ENCODE results near the gene ADGRV1. TPM values are rescaled to one million over a fixed set of nuclear protein-coding genes. Genes with fewer than 3 reads are reported as not detected.

The ADGRV1 gene
- total and polyA plus RNA-seq, 2 donors (not counting 3 experiments of a cell fraction or from before 2014, with no cell fraction given), result 0.11 to 0.55 TPM

GRCh38 chr5:91206734-91207133, 648.1 kb downstream of the ADGRV1 start:
- Histone ChIP-seq H3K36me3 (ENCODE audit: control insufficient read depth in 2 of 2, extremely low read depth in 1 of 2, insufficient read depth in 2 of 2, low read length in 2 of 2) (no peaks in the 10 kb centered on the region), H3K4me3 (replicated peaks in 1 of 3; ENCODE audit: insufficient read depth in 1 of 3, low read depth in 1 of 3, low read length in 3 of 3) (no peak overlapping the region), H3K27ac (ENCODE audit: insufficient read depth, low read depth, low read length) (no peak overlapping the region), H4K20me1 (replicated peaks; ENCODE audit: control insufficient read depth, extremely low read depth, insufficient read depth, low read length) (no peaks in the 10 kb centered on the region), H3K4me1 (ENCODE audit: control insufficient read depth, extremely low read depth, insufficient read depth, low read length) (peaks cover 3% of the 10 kb centered on the region), H3K4me2 (ENCODE audit: insufficient read depth, low read length) (no peak overlapping the region), H3K9me3 (replicated peaks; ENCODE audit: control insufficient read depth, insufficient read depth, low read length) (no peaks in the 10 kb centered on the region), H3K79me2 (ENCODE audit: control insufficient read depth, insufficient read depth, low read length) (no peaks in the 10 kb centered on the region), H3K27me3 (ENCODE audit: control insufficient read depth in 2 of 2, insufficient read depth in 2 of 2, low read length in 2 of 2) (no peaks in the 10 kb centered on the region), H3K9me1 (replicated peaks; ENCODE audit: control insufficient read depth, extremely low read depth, insufficient read depth, low read length) (no peaks in the 10 kb centered on the region), H2AFZ (ENCODE audit: low read depth, low read length) (no peak overlapping the region), H3K9ac (replicated peaks; ENCODE audit: extremely low read depth, insufficient read depth, low read length) (no peak overlapping the region)
- BruUV-seq (replicated peaks), result no TSS peak
- ChIA-PET CTCF (interaction anchor here (1.0 to 3.0 kb wide), 4 partner anchors 9 to 213 kb away, joined by 3 to 19 read pairs (median 4); no protein-coding TSS in a partner anchor), POLR2A (no interaction called here)
- FAIRE-seq, result peak; percentile 54
- intact Hi-C loops (cut with micrococcal nuclease), result no loop called here
- DNase-seq (ENCODE audit: low read depth, low spot score), result no peak
- no peak for TF ChIP-seq CTCF (IDR thresholded peaks at IDR 0.05; ENCODE audit: extremely low read depth in 1 of 2, insufficient read depth in 1 of 2, low read depth in 1 of 2, low read length in 2 of 2)
- TF ChIP-seq MYC (IDR thresholded peaks at IDR 0.05; ENCODE audit: low read depth, low read length), result no peak
- peak; percentile 59 for TF ChIP-seq FOS (IDR thresholded peaks at IDR 0.05; ENCODE audit: borderline replicate concordance, insufficient read depth, low read length)
- no peak for TF ChIP-seq POLR2A (IDR thresholded peaks at IDR 0.05; ENCODE audit: low read depth, low read length)
- dilution Hi-C loops (cut with MboI; ENCODE audit: extremely low pct_ligation_motif_present, low sequenced_read_pairs), result no loop called here

GRCh38 chr5:91207248-91207647, 648.7 kb downstream of the ADGRV1 start:
- Histone ChIP-seq H2AFZ (ENCODE audit: low read depth, low read length) (no peak overlapping the region), H3K36me3 (ENCODE audit: control insufficient read depth in 2 of 2, extremely low read depth in 1 of 2, insufficient read depth in 2 of 2, low read length in 2 of 2) (no peaks in the 10 kb centered on the region), H3K4me3 (replicated peaks in 1 of 3; ENCODE audit: insufficient read depth in 1 of 3, low read depth in 1 of 3, low read length in 3 of 3) (no peak overlapping the region), H3K4me1 (ENCODE audit: control insufficient read depth, extremely low read depth, insufficient read depth, low read length) (peaks cover 3% of the 10 kb centered on the region), H3K9ac (replicated peaks; ENCODE audit: extremely low read depth, insufficient read depth, low read length) (no peak overlapping the region), H3K27ac (ENCODE audit: insufficient read depth, low read depth, low read length) (no peak overlapping the region), H3K4me2 (ENCODE audit: insufficient read depth, low read length) (no peak overlapping the region), H4K20me1 (replicated peaks; ENCODE audit: control insufficient read depth, extremely low read depth, insufficient read depth, low read length) (no peaks in the 10 kb centered on the region), H3K27me3 (ENCODE audit: control insufficient read depth in 2 of 2, insufficient read depth in 2 of 2, low read length in 2 of 2) (no peaks in the 10 kb centered on the region), H3K9me1 (replicated peaks; ENCODE audit: control insufficient read depth, extremely low read depth, insufficient read depth, low read length) (no peaks in the 10 kb centered on the region), H3K79me2 (ENCODE audit: control insufficient read depth, insufficient read depth, low read length) (no peaks in the 10 kb centered on the region), H3K9me3 (replicated peaks; ENCODE audit: control insufficient read depth, insufficient read depth, low read length) (no peaks in the 10 kb centered on the region)
- dilution Hi-C loops (cut with MboI; ENCODE audit: extremely low pct_ligation_motif_present, low sequenced_read_pairs) (no loop called here), intact Hi-C loops (cut with micrococcal nuclease) (no loop called here)
- ChIA-PET POLR2A (no interaction called here), CTCF (interaction anchor here (1.0 to 3.0 kb wide), 6 partner anchors 8 to 212 kb away, joined by 3 to 19 read pairs (median 6); no protein-coding TSS in a partner anchor)
- no peak for TF ChIP-seq CTCF (IDR thresholded peaks at IDR 0.05; ENCODE audit: extremely low read depth in 1 of 2, insufficient read depth in 1 of 2, low read depth in 1 of 2, low read length in 2 of 2)
- TF ChIP-seq FOS (IDR thresholded peaks at IDR 0.05; ENCODE audit: borderline replicate concordance, insufficient read depth, low read length), result peak; percentile 65
- peak; percentile 30 for TF ChIP-seq GATA2 (IDR thresholded peaks at IDR 0.05; ENCODE audit: insufficient read depth, insufficient read length, low read depth, low read length)
- no peak for TF ChIP-seq JUN (IDR thresholded peaks at IDR 0.05; ENCODE audit: borderline replicate concordance, insufficient read depth, insufficient read length, low read depth)
- TF ChIP-seq MAX (IDR thresholded peaks at IDR 0.05; ENCODE audit: insufficient read depth, insufficient read length), result no peak
- no peak for TF ChIP-seq POLR2AphosphoS5 (IDR thresholded peaks at IDR 0.05; ENCODE audit: insufficient read depth, low read depth, low read length)
- TF ChIP-seq POLR2A (IDR thresholded peaks at IDR 0.05; ENCODE audit: low read depth, low read length), result no peak
- TF ChIP-seq EZH2 (IDR thresholded peaks at IDR 0.05; ENCODE audit: borderline replicate concordance, low read depth, low read length, severe bottlenecking), result no peak
- TF ChIP-seq MYC (IDR thresholded peaks at IDR 0.05; ENCODE audit: low read depth, low read length), result no peak
- BruUV-seq (replicated peaks), result no TSS peak
- DNase-seq (ENCODE audit: low read depth, low spot score) (no peak), FAIRE-seq (no peak)
